AG20443 (cell line): ENCODE results near the gene GGN.
"Not testable (repeated sequence)": the region's sequence is repeated elsewhere in the genome, so short reads cannot be mapped to it uniquely, and the experiment has no call there.

Experiments
- DNase-seq: peaks from one replicate; pipeline ENCODE4 v3.0.0; 2012; ENCODE audit warnings: low spot score, mixed read lengths

Gene GGN

GRCh38 chr19:38387550-38388348, at the start of gene GGN:
TSS of gene GGN (minus strand) at chr19:38388034. CDS start at chr19:38387261, 773 bp downstream.
- peak; percentile 96 for DNase-seq

- no peak for DNase-seq
Measured at GRCh38 chr19:38437295-38437694, 49.5 kb upstream of the GGN start.

- DNase-seq: no peak
Measured at GRCh38 chr19:38434549-38435051, 46.8 kb upstream of the GGN start.

GRCh38 chr19:38433268-38433733, 45.5 kb upstream of the GGN start, which contains the start of gene RYR1:
TSS of gene RYR1 (plus strand) at chr19:38433691. CDS start at chr19:38433830, 139 bp downstream.
- DNase-seq: peak; percentile 83

GRCh38 chr19:38430931-38431330, 43.1 kb upstream of the GGN start:
- no peak for DNase-seq

DNA sequence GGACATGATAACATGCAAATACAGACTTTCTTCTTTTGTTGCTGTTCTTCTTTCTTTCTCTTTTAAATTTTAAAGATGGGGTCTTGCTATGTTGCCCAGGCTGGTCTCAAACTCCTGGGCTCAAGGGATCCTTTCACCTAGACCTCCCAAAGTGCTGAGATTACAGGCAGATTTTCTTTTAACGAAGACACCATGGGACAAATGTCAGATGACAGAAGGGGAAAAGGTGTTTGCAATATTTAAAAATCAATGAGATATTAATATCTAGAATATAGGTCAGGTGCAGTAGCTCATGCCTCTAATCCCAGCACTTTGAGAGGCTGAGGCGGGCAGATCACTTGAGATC, 42.0 kb upstream of the GGN start:
- no peak for DNase-seq

- no peak for DNase-seq
Measured at GRCh38 chr19:38429055-38429810, 41.4 kb upstream of the GGN start.

- DNase-seq: not testable (repeated sequence)
Measured at GRCh38 chr19:38427035-38427677, 39.3 kb upstream of the GGN start.

DNA sequence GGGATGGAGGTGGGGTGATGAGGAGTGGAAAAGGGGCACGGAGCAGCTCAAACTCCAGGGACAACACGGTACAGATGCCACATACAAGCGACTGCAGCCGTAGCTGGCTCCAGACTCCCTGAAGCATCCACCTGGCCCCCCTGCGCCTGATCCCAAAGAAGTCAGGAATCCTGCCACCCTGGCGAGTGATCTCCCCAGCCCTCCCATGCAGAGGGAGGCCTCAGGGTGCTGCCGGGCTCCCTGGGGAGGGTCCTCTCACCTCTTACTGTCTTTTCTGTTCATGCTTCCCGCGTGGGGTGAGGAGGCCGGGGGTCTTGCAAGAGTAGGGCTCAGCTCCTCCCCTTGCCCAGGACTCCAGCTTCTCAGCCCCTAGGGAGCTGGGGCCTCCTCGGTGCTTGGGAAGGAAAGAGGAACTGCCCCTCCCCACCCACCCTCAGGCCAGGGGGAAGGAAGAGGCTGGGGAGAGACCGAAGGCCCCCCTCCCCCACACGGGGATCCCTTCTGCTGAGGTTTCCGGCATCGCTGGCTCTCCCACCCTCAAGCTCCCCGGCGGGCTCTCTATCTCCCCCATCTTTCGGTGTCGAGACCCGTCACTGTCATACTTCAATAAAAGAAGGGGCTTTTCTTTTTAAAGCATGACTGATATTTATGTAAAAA, 38.1 kb upstream of the GGN start, which contains the start of gene RASGRP4:
TSS of gene RASGRP4 (minus strand) at position 410 of the 657 bp plus-strand sequence. CDS start at position 282, 128 bp downstream.
- no peak for DNase-seq

- DNase-seq: no peak
Measured at GRCh38 chr19:38425222-38425809, 37.5 kb upstream of the GGN start.

- DNase-seq: no peak
Measured at GRCh38 chr19:38424272-38424671, 36.4 kb upstream of the GGN start.

- no peak for DNase-seq
Measured at GRCh38 chr19:38422438-38422837, 34.6 kb upstream of the GGN start.

DNA sequence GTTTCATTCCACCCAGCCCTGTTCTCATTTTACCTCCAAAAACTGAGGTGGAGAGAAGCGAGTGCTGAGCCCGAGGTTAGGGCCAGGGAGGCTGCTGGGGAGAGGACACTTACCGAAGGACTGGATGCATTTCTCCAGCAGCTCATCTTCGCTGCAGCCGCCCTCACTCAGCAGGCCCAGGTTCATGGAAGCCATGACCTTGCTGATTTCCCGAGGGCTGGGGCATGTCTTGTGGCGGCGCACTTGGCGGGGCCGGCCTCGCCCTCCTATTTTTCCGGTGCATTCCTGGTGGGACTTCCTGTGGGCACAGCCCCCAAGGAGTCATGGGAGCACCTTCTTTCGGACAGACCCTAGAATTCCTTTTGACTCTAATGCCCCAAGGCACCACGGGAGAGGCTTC, 34.0 kb upstream of the GGN start:
- DNase-seq: no peak

DNA sequence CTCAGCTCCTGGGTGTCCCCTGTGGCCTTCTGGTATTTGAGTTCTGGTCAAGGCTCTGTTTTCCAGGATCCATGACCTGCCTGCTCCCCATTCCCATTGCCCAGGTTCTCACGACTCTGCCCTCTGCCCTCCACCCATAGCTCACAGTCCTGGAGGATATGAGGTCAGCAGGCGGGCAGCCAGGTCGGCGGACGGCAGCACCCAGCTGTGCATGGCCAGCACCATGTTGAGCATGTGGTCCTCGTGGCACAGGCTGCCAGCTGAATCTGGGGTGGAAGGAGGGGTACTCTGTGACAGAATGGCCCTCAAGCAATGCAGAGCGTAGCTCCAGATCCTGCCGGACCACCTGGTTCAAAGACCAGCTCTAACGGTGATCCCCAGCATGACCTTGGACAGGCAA, 33.1 kb upstream of the GGN start:
- DNase-seq: no peak

DNA sequence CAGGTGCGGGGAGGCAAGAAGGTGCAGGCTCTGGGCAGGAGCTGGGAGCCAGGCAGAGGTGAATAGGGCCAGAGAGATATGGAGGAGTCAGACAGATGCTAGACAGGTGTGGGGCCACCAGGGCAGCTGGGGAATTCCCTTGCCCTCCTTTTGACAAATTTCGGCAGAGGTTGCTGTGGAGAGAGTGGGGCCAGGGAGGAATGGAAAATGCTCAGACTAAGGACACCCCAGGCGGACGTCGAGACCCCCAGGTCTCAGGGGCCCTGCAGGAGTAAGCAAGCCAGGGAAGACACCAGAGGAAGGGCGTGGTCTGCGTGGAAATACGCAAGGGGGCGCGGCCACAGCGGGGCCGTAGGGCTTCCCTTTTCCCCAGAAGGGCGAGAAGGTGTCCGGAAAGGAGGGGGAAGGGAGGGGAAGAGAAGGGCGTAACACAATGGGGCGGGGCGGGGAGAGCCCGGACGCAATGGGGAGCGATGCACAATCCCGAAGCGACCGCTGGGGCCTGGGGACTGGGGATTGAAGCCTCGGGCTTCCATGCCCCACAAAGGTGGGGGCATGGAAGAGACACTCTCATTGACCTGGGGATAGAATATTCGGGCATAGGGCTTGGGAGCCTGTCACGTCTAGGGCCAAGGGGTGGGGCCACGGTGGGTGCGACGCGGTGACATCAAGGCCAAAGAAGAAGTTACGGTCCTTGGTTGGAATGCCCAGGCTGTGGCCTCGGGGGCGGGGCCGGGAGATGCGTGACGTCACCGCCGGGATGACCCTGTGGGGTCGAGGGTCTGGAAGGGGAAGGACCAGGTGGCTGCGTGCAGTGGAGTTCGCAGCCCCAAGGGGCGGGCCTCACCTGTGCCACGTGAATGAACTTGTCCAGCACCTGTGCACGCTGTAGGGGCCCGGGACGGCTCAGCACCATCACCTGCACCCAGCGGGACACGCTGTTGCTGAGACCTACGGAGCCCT, 30.0 kb upstream of the GGN start:
- DNase-seq: peak; percentile 59

GRCh38 chr19:38417146-38417543, 29.3 kb upstream of the GGN start:
- no peak for DNase-seq

DNA sequence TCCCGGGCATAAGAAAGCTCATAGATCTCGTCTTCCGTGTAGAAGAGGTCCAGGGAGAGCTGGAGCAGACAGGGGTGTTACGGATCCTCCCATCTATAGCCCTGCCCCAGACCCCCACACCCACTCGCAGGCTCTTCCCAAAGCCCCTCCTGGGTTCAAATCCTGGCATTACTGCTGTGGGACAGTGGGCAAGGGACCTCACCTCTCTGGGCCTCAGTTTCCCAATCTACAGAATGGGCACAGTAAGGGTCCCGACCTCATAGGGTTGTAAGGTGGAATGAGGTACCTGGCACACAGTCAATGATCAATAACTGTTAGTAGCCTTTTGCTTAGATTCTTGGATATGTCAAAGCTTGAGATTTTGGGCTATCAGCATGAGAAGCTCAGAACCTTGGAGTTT, 25.6 kb upstream of the GGN start:
- DNase-seq: no peak

DNA sequence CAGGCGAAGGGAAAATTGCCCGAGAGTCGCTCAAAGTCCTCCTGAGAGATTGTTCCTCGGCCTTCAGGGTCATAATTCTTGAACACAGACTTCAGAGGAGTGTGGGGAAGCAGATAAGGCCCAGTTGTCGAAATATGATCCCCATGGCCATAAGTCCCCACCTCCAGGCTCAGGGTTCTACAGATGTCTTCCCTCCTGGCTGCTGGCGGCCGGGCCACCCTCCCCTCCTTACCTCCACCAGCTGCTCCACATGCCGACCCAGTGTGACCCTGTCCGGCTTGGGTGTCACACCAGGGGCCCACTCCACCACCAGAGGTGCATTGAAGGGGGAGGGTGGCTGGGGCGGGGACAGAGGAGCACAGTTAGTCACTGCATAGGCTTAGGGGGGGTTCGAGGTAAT, 25.1 kb upstream of the GGN start:
- no peak for DNase-seq

GRCh38 chr19:38412491-38412890, 24.7 kb upstream of the GGN start:
- DNase-seq: no peak

- DNase-seq: not testable (repeated sequence)
Measured at GRCh38 chr19:38411898-38412297, 24.1 kb upstream of the GGN start.
